Hematopoietic multipotent progenitor cell treated with erythropoietin and hydrocortisone succinate and interleukin-3 and kit ligand, for 8 days (in vitro differentiated cells): ENCODE results near the gene MS4A4E.
A peak's percentile ranks its signal among the peaks of the same experiment; 100 is the strongest.
"Not testable (repeated sequence)": the region's sequence is repeated elsewhere in the genome, so short reads cannot be mapped to it uniquely, and the experiment has no call there.

Experiments used
- DNase-seq: peaks from one replicate; pipeline ENCODE4 v3.0.0-alpha.2; 2015

MS4A4E gene

GRCh38 chr11:60242740-60243239 lies at the start of gene MS4A4E:
TSS of gene MS4A4E (minus strand) at chr11:60243137. CDS start at chr11:60230055, 13,082 bp downstream.
- peak; percentile 41 for DNase-seq

DNA sequence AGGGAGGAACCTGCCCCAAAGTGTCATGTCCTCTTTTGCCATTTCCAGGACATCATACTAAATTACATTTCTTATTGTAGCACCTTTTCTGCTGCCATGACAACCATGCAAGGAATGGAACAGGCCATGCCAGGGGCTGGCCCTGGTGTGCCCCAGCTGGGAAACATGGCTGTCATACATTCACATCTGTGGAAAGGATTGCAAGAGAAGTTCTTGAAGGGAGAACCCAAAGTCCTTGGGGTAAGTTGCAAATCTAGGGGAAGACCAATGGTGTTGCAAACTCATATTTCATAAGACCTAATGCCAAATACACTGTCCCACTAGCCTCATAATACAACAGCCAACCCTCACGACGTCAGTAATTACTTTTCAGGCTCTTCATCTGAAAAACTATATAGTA lies 49.2 kb upstream of the MS4A4E start:
- no peak for DNase-seq

- DNase-seq: no peak
Observed at GRCh38 chr11:60288531-60288930, 45.6 kb upstream of the MS4A4E start.

DNA sequence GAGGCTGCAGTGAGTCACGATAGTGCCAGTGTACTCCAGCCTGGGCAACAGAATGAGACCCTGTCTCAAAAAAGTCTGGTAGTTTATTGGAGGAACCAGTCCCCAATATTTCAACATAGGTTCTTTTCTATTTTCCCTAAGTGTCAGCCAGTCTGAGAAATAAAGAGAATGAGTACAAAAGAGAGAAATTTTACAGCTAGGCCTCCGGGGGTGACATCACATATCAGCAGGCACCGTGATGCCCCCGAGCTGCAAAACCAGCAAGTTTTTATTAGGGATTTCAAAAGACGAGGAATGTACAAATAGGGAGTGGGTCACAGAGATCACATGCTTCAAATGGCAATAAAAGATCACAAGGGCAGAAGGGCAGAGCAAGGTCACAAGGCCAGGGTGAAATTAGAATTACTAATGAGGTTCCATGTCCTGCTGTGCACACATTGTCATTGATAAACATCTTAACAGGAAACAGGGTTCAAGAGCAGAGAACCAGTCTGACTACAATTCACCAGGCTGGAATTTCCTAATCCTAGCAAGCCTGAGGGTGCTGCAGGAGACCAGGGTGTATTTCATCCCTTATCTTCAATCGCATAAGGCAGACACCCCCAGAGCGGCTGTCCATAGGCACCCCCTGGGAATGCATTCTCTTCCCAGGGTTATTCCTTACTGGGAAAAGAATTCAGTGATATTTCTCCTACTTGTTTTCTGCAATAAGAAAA lies 42.6 kb upstream of the MS4A4E start:
- DNase-seq: not testable (repeated sequence)

- no peak for DNase-seq
Observed at GRCh38 chr11:60282286-60282685, 39.3 kb upstream of the MS4A4E start.

GRCh38 chr11:60281485-60281884 lies 38.5 kb upstream of the MS4A4E start:
- DNase-seq: no peak

DNA sequence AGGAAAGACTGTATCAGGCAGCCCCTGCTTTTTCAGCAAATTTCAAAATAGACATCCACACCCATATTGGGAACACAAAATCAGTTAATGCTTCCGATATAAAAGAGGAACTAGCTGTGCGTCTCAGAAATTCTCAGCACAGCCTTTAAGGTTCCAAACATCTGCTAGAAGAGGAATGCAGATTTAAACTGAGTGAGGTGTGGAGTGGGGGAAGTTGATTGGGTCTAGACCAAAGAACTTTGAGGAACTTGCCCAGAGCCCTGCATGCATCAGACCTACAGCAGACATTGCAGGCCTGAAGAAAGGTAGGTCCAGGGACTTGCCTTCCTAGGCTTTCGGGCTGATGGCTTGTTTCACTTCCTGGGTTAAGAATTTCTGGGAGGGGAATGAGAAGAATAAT lies 37.5 kb upstream of the MS4A4E start, which contains the start of gene MS4A4A:
Gene MS4A4A, plus strand, starts transcription at position 255 of the 400 bp plus-strand sequence. Its CDS starts 10 bp downstream, at position 265.
- peak; percentile 23 for DNase-seq

- no peak for DNase-seq
Observed at GRCh38 chr11:60274416-60274815, 31.5 kb upstream of the MS4A4E start.

GRCh38 chr11:60265373-60266214 lies 22.7 kb upstream of the MS4A4E start:
- peak; percentile 63 for DNase-seq

DNA sequence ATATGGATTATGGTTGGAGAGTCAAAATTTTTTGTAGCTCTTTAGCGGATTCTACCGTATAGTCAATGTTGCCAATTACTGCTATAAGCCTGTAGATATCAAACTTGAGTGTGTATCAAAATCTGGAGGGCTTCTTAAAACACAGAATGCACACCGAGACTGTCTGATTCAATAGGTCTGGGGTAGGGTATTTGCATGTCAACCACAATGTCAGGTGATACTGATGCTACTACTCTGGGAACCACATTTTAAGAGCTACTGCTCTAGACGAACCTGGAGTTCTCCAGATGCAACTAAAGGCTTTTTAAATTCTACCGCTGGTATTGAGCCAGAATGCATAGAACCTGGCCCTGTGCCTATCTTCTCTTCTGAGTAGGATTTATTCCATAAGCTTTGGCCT lies 21.7 kb upstream of the MS4A4E start:
- no peak for DNase-seq

GRCh38 chr11:60263402-60263801 lies 20.5 kb upstream of the MS4A4E start:
- DNase-seq: no peak

GRCh38 chr11:60261014-60261413 lies 18.1 kb upstream of the MS4A4E start:
- no peak for DNase-seq

- DNase-seq: no peak
Observed at GRCh38 chr11:60257956-60258722, 15.2 kb upstream of the MS4A4E start.

DNA sequence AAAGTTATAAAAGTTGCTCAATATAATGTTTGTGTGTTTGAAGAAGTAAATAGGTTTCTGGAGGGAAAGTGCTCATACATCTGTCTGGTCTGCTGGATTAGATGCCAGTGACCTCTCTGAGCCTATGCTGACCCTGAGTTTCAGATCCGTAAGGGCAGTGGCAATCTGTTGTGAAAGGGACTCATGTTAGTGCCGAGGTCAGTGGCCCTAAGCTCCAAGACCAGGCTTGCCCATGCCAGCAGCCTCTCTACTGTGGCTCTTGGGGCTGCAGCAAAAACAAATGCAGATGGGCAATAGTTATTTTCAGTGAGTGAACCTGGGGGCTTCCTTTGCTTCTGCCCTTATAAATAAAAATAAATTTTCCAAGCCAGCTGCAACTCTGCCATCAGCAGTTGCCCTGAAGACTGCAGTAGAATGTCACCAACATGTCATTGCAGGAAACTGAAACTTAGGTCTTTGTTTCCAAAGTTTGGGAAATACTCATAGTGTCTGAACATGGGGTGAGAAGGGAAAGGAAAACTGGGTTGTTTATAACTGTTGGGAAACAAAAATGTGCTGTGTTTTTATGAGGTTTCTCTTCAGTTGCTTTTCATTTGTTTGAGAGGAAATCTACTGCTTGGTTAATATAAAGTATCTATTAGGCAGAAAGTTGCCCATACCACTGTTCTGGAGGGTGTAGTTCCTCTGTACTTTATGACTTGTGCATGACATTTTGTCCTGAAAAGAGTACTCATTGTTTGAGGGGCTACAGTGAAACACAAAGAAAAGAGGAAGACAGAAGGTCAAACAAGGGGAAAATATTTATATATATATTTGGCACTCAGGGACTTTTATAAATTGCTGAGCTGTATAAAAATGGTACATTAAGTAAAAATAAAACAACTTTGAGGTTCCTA lies 9.5 kb upstream of the MS4A4E start:
- no peak for DNase-seq

- peak; percentile 61 for DNase-seq
Observed at GRCh38 chr11:60251485-60252212, 8.7 kb upstream of the MS4A4E start.

- DNase-seq: no peak
Observed at GRCh38 chr11:60241786-60242185, 1.2 kb downstream of the MS4A4E start.

GRCh38 chr11:60240662-60241061 lies 2.3 kb downstream of the MS4A4E start:
- no peak for DNase-seq

- no peak for DNase-seq
Observed at GRCh38 chr11:60235321-60235720, 7.6 kb downstream of the MS4A4E start.

DNA sequence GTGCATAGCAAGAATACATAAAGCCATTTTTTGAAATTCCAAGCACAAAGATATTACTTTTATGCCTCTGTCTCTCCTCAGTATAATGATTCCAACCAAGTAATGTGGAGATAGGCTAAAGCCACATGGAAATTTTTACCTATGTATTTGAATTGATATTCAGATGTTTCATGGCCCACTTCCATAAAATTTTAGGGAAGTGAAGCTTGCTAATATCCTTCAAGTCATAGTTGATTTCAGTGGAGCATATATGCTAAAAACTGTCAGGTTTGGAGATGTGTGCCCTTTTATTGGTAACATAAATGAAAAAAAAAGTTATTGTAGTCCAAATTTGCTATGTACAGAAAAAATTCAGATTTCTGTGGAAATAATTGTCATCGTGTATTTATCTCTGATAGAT lies 12.3 kb downstream of the MS4A4E start:
- DNase-seq: no peak

DNA sequence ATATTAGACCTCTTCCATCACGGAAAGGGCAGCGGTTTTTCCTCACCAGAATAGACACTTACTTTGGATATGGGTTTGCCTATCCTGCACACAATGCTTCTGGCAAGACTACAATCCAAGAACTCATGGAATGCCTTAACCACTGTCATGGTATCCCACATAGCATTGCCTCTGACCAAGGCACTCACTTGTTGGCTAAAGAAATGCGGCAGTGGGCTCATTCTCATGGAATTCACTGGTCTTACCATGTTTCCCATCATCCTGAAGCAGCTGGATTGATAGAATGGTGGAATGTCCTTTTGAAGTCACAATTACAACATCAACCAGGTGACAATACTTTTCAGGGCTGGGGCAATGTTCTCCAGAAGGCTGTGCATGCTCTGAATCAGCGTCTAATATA lies 20.8 kb downstream of the MS4A4E start:
- DNase-seq: no peak

DNA sequence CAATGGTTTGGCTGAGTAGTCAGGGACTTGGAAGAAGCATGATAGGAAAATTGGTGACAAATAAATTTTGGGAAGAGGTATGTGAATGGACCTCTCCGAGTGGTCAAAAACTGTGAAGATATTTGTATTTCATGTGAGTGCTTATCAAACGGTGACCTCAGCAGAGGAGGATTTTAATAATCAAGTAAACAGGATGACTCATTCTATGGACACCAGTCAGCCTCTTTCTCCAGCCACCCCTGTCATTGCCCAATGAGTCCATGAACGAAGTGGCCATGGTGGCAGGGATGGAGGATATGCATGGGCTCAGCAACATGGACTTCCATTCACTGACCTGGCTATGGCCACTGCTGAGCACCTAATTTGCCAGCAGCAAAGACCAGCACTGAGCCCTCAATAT lies 21.2 kb downstream of the MS4A4E start:
- no peak for DNase-seq
